ENCODE measurements around the gene SMIM38.

SMIM38 gene

DNA sequence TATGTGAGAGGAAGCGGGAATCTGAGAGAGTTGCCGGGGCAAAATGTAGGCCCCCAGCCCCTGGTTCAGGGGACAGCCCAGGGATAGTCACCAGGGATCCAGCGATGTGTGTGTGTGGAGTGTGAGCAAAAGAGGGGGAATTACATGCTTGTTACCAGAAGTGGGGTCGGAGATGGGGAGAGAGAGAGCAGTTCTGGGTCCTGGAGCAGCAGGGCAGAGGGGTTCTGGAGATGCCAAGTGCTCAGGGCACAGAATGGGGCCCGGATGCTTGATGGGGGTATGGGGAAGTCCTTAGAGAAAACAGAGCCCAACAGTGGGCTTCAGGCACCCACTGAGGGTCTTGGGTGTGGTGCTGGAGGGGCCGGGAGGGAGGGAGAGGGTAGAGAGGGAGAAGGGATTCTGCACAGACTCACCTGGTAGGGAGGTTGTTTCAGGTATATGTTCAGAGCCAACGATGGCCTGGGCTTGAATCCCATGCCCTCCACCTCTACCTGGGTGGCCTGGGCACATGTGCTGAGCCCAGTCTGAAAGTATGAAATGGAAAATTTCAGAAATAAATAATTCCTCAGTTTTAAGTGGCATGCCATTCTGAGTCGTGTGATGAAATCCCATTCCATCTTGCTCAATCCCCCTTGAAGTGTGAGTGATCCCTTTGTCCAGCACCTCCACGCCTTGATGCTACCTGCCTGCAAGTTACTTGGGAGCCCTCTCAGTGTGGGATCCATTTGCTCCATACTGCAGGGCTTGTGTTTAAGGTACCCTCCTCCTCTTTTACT lies 12.4 kb downstream of the SMIM38 start:
- TF ChIP-seq CTCF (IDR thresholded peaks at IDR 0.05; ENCODE audit: insufficient read depth, missing control alignments), result no peak
- DNase-seq (ENCODE audit: insufficient read length, low spot score) (no peak), FAIRE-seq (no peak)

DNA sequence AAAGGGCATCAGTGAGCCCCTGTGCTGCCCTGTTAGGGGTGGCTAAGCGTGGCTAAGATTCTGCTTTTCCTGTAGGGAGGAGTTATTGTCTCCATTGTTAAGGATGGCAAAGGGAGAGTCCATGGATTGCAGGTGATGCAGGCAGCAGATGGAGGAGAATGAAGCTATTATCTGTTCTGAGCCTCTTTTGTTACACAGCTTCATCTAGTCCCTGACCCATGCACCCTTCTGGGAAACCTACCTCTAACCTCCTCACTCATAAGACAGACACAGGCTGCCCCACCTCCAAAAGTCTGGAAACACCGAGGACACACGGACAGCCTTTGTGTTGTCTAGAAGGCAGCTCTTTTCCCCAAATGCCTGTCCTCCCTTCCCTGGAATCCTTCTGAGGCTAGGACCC lies 13.7 kb downstream of the SMIM38 start:
- DNase-seq (ENCODE audit: insufficient read length, low spot score) (no peak), FAIRE-seq (no peak)
- no peak for TF ChIP-seq CTCF (IDR thresholded peaks at IDR 0.05; ENCODE audit: insufficient read depth, missing control alignments)

DNA sequence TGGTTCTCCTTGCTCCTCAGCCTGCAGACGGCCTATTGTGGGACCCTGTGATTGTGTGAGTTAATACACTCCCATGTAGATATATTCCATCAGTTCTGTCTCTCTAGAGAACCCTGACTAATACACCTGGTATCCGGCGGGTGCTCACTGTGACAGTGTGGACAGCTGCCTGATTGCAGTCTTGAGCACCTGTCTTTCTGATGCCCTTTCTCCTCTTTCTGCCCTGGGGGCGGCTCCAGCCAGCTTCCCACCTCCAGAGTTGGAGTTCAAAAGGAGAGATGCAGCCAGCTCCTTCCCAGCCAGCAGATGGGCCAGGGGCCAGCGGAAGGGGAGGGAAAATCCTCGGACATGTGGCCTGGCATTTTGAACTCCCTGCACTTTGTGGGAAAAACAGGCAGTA lies 15.0 kb downstream of the SMIM38 start:
- no peak for TF ChIP-seq CTCF (IDR thresholded peaks at IDR 0.05; ENCODE audit: insufficient read depth, missing control alignments)
- FAIRE-seq (no peak), DNase-seq (ENCODE audit: insufficient read length, low spot score) (no peak)

DNA sequence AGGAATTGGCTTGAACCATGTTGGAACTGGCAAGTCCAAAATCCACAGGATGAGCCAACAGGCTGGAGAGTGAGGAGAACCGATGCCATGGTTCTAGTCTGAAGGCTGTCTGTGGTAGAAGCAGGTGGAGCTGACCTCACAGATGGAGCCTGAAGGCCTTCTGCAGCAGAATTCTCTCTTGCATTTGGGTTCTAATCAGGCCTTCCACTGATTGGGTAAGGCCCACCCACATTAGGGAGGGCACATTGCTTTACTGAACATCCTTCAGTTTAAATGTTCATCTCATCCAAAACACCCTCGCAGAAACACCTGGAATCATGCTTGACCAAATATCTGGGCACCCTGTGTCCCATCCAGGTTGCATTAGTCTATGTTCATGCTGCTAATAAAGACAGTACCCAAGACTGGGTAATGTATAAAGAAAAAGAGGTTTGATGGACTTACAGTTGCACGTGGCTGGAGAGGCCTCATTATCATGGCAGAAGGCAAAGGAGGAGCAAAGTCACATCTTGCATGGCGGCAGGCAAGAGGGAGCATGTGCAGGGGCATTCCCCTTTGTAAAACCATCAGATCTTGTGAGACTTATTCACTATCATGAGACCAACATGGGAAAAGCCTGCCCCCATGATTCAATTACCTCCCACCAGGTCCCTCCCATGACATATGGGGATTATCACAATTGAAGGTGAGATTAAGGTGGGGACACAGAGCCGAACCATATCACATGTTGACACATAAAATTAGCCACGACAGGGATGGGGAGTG lies 15.9 kb downstream of the SMIM38 start:
- no peak for FAIRE-seq
- no peak for DNase-seq (ENCODE audit: insufficient read length, low spot score)
- TF ChIP-seq CTCF (IDR thresholded peaks at IDR 0.05; ENCODE audit: insufficient read depth, missing control alignments), result no peak

DNA sequence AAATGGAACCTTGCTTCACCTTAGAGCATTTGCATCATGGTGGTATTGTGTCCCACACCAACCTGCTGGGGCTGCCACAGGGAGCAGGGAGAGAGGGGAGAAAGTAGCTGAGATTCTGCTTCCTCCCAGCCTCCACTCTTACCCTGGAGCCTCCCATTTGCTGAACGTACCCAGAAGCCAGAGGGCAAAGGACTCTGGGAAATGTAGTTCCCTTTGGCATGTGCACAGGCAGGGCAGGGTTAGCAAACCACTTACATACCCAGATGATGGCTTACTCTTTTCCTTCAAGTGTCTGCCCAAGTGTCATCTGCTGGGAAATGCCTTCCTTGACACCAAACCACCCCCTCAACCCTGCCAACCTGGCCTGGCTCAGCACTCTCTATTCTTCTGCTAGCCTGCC lies 16.9 kb downstream of the SMIM38 start:
- DNase-seq (ENCODE audit: insufficient read length, low spot score), result no peak
- FAIRE-seq, result no peak

DNA sequence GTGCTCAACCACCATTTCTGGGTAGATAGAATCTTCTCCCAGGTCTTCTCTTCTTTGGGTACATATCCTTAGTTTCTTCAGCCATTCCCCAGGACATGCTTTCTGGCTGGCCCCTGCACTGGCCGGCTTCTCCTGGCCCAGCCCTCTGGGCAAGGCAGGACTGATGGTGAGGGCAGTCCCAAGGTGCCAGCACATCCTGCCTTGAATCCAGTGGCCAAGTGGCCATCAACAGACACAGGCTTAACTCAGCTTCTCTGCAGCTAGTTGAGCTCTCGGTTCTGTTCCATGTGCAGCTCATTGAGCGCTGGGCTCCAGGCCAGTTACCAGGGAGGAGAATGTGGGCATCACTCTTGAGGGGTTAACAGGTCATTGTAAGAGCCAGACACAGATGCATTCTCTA lies 17.6 kb downstream of the SMIM38 start:
- FAIRE-seq (no peak), DNase-seq (ENCODE audit: insufficient read length, low spot score) (no peak)
- no peak for TF ChIP-seq CTCF (IDR thresholded peaks at IDR 0.05; ENCODE audit: insufficient read depth, missing control alignments)

More for the DNA sequence above, 16.9 kb downstream of the SMIM38 start:
- no peak for TF ChIP-seq CTCF (IDR thresholded peaks at IDR 0.05; ENCODE audit: insufficient read depth, missing control alignments)
